GM21723 (cell line): Measurements from ENCODE around the gene DCAF12L1.

ENCODE experiments used
- ATAC-seq: cut with Tn5 transposase; IDR thresholded peaks from one replicate; pipeline ENCODE4 v1.9.1; 2021; ENCODE audit warnings: mild to moderate bottlenecking, moderate library complexity; ENCODE audit not compliant: unreplicated experiment

DCAF12L1 gene

GRCh38 chrX:126552313-126553022, at the start of gene DCAF12L1:
DCAF12L1 (minus strand) TSS chrX:126552814; CDS start chrX:126552608, 206 bp downstream.
- ATAC-seq, result no peak

GRCh38 chrX:126580877-126581276, 28.3 kb upstream of the DCAF12L1 start:
- no peak for ATAC-seq

GRCh38 chrX:126575911-126576310, 23.3 kb upstream of the DCAF12L1 start:
- no peak for ATAC-seq

GRCh38 chrX:126557151-126557550, 4.5 kb upstream of the DCAF12L1 start:
- no peak for ATAC-seq

GRCh38 chrX:126551725-126552312, 795 bp downstream of the DCAF12L1 start:
- ATAC-seq, result no peak

DNA sequence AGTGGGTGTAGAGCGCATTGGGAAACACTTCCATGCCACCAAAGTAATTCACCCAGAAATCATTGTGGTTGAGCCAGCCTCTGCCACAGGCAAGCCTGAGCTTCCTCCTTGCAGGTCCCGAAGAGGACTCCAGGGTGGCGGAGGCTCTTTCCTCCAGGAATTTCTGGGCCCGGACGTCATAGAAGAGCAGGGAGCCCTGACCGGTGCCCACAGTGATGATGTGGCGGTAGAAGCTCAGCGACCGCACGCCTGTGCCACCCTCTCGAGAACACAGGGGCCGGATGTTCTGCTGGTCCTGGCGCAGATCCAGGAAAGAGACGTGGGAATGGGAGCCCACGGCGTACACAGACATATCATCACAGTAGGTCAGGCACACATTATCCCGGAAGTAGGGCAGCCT, 1.3 kb downstream of the DCAF12L1 start:
- ATAC-seq, result no peak

- no peak for ATAC-seq
These were observed 1.8 kb downstream of the DCAF12L1 start for GRCh38 chrX:126550816-126551215.

GRCh38 chrX:126509923-126510322, 42.7 kb downstream of the DCAF12L1 start:
- ATAC-seq, result no peak
